ENCODE results near the gene CEACAM6. TPM values are rescaled to one million over a fixed set of nuclear protein-coding genes. Genes with fewer than 3 reads are reported as not detected.
A peak's percentile ranks its signal among the peaks of the same experiment; 100 is the strongest.

Gene CEACAM6
- polyA plus RNA-seq, 3 donors from 2014 or later: not detected

GRCh38 chr19:41813911-41814310 lies 58.6 kb downstream of the CEACAM6 start:
- DNase-seq: no peak
- no peaks in the 10 kb centered on the region for H3K36me3 Mint-ChIP-seq
- peaks cover 0 to 3% (median 0%) of the 10 kb centered on the region in 3 donors for H3K27me3 Mint-ChIP-seq (ENCODE audit: low read depth in 3 of 3)
- no peaks in the 10 kb centered on the region for H3K4me1 Mint-ChIP-seq
- no peak overlapping the region for H3K27ac Mint-ChIP-seq
- H3K4me3 Mint-ChIP-seq: no peak overlapping the region
- H3K9me3 Mint-ChIP-seq: no peaks in the 10 kb centered on the region

DNA sequence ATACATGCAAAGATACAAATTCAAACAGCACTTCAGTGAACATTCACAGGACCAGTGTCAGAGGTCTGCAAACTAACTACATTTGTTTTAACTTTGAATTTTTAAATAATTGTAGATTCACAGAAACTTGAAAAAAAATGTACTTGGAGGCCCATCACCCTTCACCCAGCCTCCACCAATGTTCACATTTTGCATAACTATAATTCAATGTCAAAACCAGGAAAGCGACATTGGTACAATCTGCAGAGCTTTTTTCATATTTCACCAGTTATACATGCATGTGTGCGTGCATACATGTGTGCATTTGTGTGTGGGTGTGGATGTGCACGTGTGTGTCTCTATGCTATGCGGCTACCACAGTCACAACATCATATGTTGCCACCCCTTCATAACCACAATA lies 60.0 kb downstream of the CEACAM6 start:
- H3K9me3 Mint-ChIP-seq: no peaks in the 10 kb centered on the region
- no peak overlapping the region for H3K27ac Mint-ChIP-seq
- no peaks in the 10 kb centered on the region for H3K36me3 Mint-ChIP-seq

GRCh38 chr19:41816761-41817160 lies 61.4 kb downstream of the CEACAM6 start:
- Mint-ChIP-seq H3K4me3 (no peak overlapping the region), H3K4me1 (no peaks in the 10 kb centered on the region), H3K9me3 (no peaks in the 10 kb centered on the region), H3K27me3 (ENCODE audit: low read depth in 3 of 3) (peaks cover 0 to 3% (median 0%) of the 10 kb centered on the region in 3 donors), H3K36me3 (no peaks in the 10 kb centered on the region), H3K27ac (no peak overlapping the region)
- no peak for DNase-seq

More for the DNA sequence above, 60.0 kb downstream of the CEACAM6 start:
- DNase-seq: no peak
- Mint-ChIP-seq H3K27me3 (ENCODE audit: low read depth in 3 of 3) (peaks cover 0 to 3% (median 0%) of the 10 kb centered on the region in 3 donors), H3K4me3 (no peak overlapping the region), H3K4me1 (no peaks in the 10 kb centered on the region)

- no peaks in the 10 kb centered on the region for H3K4me1 Mint-ChIP-seq
- H3K36me3 Mint-ChIP-seq: no peaks in the 10 kb centered on the region
- no peak overlapping the region for H3K27ac Mint-ChIP-seq
- peak; percentile 25 to 37 (median 31) for DNase-seq
- H3K4me3 Mint-ChIP-seq: no peak overlapping the region
- peaks cover 0 to 5% (median 2%) of the 10 kb centered on the region in 3 donors for H3K27me3 Mint-ChIP-seq (ENCODE audit: low read depth in 3 of 3)
- H3K9me3 Mint-ChIP-seq: no peaks in the 10 kb centered on the region
Observed at GRCh38 chr19:41821003-41821735, 65.8 kb downstream of the CEACAM6 start.

Other genes starting within 250 kb of the CEACAM6 start
- gene CEACAM21, start 179.4 kb upstream of the CEACAM6 start, polyA plus RNA-seq: 10 to 100 TPM; 16.0 to 44.9 (median 43.7) TPM
- under 1 TPM in 1 of 3 donors, not detected in 2; 0.61 TPM for gene CEACAM4, start 128.5 kb upstream of the CEACAM6 start, polyA plus RNA-seq
- not detected for gene CEACAM7, start 67.3 kb upstream of the CEACAM6 start, polyA plus RNA-seq
- gene CEACAM5, start 46.9 kb upstream of the CEACAM6 start, polyA plus RNA-seq: not detected
- gene CEACAM3, start 41.1 kb downstream of the CEACAM6 start, polyA plus RNA-seq: not detected
- not detected for gene LYPD4, start 89.2 kb downstream of the CEACAM6 start, polyA plus RNA-seq
- not detected for gene DMRTC2, start 89.5 kb downstream of the CEACAM6 start, polyA plus RNA-seq
- gene RPS19, start 104.7 kb downstream of the CEACAM6 start, polyA plus RNA-seq: 1,000 to 10,000 TPM; 2,260 to 5,043 (median 3,564) TPM
- 1 to 10 TPM; 4.1 to 8.3 (median 5.1) TPM for gene CD79A, start 121.7 kb downstream of the CEACAM6 start, polyA plus RNA-seq
- 100 to 1,000 TPM; 129 to 394 (median 156) TPM for gene ARHGEF1, start 127.7 kb downstream of the CEACAM6 start, polyA plus RNA-seq
- under 1 TPM in 1 of 3 donors, not detected in 2; 0.11 TPM for gene ERFL, start 172.9 kb downstream of the CEACAM6 start, polyA plus RNA-seq
- gene RABAC1, start 203.8 kb downstream of the CEACAM6 start, polyA plus RNA-seq: 100 to 1,000 TPM; 263 to 375 (median 373) TPM
- 1 to 10 TPM in 2 of 3 donors, under 1 TPM in 1; 0.29 to 5.9 (median 1.8) TPM for gene ATP1A3, start 238.7 kb downstream of the CEACAM6 start, polyA plus RNA-seq

Measured in immature natural killer cell (primary cell).